Measurements from ENCODE around the gene KCNK4.

DNA sequence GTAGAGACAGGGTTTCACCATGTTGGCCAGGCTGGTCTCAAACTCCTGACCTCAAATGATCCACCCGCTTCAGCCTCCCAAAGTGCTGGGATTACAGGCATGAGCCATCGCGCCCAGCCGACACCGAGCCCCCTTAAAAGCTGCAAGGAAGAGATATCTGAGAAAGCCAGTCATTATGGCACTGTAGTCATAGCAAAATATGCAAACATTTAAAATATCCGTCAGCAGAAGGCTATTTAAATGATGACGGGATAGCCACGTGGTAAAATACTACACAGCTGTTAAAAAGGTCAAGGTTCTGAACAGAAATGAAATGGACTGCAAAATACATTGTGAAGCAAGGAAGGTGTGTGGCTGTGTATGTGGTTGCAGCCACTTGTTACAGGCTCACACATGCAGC is 42.5 kb downstream of the KCNK4 start:
- TF ChIP-seq, protein P1, sequence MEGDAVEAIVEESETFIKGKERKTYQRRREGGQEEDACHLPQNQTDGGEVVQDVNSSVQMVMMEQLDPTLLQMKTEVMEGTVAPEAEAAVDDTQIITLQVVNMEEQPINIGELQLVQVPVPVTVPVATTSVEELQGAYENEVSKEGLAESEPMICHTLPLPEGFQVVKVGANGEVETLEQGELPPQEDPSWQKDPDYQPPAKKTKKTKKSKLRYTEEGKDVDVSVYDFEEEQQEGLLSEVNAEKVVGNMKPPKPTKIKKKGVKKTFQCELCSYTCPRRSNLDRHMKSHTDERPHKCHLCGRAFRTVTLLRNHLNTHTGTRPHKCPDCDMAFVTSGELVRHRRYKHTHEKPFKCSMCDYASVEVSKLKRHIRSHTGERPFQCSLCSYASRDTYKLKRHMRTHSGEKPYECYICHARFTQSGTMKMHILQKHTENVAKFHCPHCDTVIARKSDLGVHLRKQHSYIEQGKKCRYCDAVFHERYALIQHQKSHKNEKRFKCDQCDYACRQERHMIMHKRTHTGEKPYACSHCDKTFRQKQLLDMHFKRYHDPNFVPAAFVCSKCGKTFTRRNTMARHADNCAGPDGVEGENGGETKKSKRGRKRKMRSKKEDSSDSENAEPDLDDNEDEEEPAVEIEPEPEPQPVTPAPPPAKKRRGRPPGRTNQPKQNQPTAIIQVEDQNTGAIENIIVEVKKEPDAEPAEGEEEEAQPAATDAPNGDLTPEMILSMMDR (IDR thresholded peaks at IDR 0.05; ENCODE audit: insufficient read depth, low read length), result no peak
- TF ChIP-seq POLR2AphosphoS5 (IDR thresholded peaks at IDR 0.05; ENCODE audit: low read depth), result no peak
- TF ChIP-seq, protein P2, sequence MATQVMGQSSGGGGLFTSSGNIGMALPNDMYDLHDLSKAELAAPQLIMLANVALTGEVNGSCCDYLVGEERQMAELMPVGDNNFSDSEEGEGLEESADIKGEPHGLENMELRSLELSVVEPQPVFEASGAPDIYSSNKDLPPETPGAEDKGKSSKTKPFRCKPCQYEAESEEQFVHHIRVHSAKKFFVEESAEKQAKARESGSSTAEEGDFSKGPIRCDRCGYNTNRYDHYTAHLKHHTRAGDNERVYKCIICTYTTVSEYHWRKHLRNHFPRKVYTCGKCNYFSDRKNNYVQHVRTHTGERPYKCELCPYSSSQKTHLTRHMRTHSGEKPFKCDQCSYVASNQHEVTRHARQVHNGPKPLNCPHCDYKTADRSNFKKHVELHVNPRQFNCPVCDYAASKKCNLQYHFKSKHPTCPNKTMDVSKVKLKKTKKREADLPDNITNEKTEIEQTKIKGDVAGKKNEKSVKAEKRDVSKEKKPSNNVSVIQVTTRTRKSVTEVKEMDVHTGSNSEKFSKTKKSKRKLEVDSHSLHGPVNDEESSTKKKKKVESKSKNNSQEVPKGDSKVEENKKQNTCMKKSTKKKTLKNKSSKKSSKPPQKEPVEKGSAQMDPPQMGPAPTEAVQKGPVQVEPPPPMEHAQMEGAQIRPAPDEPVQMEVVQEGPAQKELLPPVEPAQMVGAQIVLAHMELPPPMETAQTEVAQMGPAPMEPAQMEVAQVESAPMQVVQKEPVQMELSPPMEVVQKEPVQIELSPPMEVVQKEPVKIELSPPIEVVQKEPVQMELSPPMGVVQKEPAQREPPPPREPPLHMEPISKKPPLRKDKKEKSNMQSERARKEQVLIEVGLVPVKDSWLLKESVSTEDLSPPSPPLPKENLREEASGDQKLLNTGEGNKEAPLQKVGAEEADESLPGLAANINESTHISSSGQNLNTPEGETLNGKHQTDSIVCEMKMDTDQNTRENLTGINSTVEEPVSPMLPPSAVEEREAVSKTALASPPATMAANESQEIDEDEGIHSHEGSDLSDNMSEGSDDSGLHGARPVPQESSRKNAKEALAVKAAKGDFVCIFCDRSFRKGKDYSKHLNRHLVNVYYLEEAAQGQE (IDR thresholded peaks at IDR 0.05; ENCODE audit: insufficient replicate concordance, low read depth), result no peak
- TF ChIP-seq GABPA (IDR thresholded peaks at IDR 0.05; ENCODE audit: low read depth), result no peak

Data from HL-60 (cell line).